Measurements from ENCODE around the gene KLHL29. TPM values are rescaled to one million over a fixed set of nuclear protein-coding genes. Genes with fewer than 3 reads are reported as not detected.

The KLHL29 gene
- total RNA-seq, 1 experiment from 2014 or later: 12.2 TPM

DNA sequence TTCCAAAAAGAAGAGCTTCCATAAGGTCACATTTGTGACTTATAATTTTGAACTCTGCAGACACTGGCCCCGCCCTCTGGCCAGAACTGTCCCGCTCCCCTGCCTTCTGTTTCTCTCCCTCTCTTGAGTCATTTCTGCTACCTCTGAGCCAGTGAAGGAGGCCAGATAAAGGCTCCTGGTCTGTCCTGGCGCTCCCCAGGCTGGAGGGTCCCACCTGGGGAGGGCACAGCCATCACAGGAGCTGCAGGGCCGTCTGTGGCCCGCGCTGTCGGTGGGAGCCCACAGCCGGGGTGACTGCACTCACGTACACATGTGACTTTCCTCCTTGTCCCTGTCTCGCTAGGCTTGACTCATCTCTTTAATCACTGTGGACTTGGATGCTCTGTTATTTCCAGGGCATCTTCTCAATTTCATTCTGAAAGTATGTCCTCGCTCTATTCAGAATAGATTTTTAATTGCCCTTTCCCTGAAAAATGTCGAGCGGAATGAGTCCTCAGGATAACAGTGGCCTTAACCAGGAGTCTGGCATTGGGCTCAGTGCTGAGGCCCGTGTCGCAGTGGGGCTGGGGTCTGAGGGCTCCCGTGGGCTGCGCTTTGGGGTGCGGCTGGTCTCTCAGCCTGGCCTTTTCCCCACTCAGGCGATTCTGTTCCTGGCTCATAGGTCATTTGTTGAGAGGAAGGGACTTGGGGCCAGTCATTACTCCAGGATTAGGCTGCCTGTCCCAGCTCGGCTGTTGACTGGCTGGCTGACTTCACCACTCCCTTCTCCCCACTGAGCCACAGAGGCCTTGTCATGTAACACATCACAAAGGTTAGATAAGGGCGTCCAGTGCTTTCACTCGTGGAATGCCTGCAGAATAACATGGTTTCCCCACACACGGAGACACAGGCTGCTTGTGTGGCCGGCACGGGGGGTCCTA is 34.5 kb downstream of the KLHL29 start:
- ChIA-PET POLR2A (ENCODE audit: low non-redundant PET) (no interaction called here), CTCF (no interaction called here)
- H3K4me3 ChIP-seq (ENCODE audit: low read depth, low read length, poor library complexity, severe bottlenecking): no peak overlapping the region
- TF ChIP-seq EZH2 (IDR thresholded peaks at IDR 0.05; ENCODE audit: borderline replicate concordance, low read depth, low read length, poor library complexity, severe bottlenecking): no peak
- TF ChIP-seq, protein P1, sequence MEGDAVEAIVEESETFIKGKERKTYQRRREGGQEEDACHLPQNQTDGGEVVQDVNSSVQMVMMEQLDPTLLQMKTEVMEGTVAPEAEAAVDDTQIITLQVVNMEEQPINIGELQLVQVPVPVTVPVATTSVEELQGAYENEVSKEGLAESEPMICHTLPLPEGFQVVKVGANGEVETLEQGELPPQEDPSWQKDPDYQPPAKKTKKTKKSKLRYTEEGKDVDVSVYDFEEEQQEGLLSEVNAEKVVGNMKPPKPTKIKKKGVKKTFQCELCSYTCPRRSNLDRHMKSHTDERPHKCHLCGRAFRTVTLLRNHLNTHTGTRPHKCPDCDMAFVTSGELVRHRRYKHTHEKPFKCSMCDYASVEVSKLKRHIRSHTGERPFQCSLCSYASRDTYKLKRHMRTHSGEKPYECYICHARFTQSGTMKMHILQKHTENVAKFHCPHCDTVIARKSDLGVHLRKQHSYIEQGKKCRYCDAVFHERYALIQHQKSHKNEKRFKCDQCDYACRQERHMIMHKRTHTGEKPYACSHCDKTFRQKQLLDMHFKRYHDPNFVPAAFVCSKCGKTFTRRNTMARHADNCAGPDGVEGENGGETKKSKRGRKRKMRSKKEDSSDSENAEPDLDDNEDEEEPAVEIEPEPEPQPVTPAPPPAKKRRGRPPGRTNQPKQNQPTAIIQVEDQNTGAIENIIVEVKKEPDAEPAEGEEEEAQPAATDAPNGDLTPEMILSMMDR (conservative IDR thresholded peaks at IDR 0.05; ENCODE audit: low read depth, low read length): no peak
- BruUV-seq (replicated peaks): no TSS peak
- intact Hi-C loops (cut with micrococcal nuclease; ENCODE audit: unreplicated experiment): no loop called here
- peaks cover 30% of the 10 kb centered on the region for H3K4me1 ChIP-seq (ENCODE audit: insufficient read depth, low read length, poor library complexity, severe bottlenecking)
- no peaks in the 10 kb centered on the region for H3K27me3 ChIP-seq (replicated peaks; ENCODE audit: insufficient read depth, low read depth, low read length, poor library complexity)
- no peak overlapping the region for H3K27ac ChIP-seq (ENCODE audit: low read depth, low read length, poor library complexity, severe bottlenecking)
- no peaks in the 10 kb centered on the region for H3K9me3 ChIP-seq (ENCODE audit: low read depth, low read length, poor library complexity, severe bottlenecking)
- no peak for DNase-seq (ENCODE audit: low spot score)
- H3K36me3 ChIP-seq (ENCODE audit: insufficient read depth, low read length, poor library complexity, severe bottlenecking): no peaks in the 10 kb centered on the region

DNA sequence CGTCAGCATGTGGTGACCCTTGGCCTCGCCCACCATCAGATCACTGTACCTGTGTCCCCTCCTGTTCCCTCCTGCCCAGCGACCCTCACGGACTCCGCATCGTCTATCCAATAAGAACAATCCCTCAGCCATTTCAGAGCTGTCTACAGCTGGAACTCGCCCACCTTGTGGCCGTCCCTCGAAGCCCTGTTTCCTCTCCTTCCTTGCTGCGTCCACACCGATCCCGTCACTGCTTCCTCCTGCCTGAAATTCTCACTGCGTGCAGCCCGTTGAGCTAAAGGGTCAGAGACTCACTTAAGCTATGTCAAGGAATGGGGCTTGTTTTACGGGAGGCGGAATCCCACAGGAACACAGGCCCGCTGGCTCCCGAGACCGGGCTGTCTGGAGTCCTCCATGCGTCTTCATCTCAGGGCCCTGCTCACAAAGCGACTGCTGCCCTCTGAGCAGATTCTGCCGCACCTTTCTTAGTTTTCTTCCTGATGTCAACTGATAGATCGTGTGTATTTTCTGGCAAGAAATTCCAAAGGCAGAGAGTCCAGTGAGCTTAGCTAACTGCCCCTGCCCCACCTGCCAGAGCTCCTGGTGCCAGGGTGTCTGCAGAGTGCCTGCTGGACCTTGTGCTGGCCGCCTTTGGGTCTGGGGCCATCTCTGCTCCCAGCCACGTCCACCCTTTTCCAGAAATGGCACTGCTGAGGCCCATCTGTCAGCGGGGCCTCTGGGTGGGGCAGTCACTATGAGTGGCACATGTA is 35.3 kb downstream of the KLHL29 start:
- H3K9me3 ChIP-seq (ENCODE audit: low read depth, low read length, poor library complexity, severe bottlenecking): no peaks in the 10 kb centered on the region
- no peak overlapping the region for H3K27ac ChIP-seq (ENCODE audit: low read depth, low read length, poor library complexity, severe bottlenecking)
- CTCF ChIA-PET: no interaction called here
- H3K4me3 ChIP-seq (ENCODE audit: low read depth, low read length, poor library complexity, severe bottlenecking): no peak overlapping the region
- H3K4me1 ChIP-seq (ENCODE audit: insufficient read depth, low read length, poor library complexity, severe bottlenecking): peaks cover 34% of the 10 kb centered on the region
- DNase-seq (ENCODE audit: low spot score): no peak
- H3K27me3 ChIP-seq (replicated peaks; ENCODE audit: insufficient read depth, low read depth, low read length, poor library complexity): no peaks in the 10 kb centered on the region
- no peak for TF ChIP-seq EZH2 (IDR thresholded peaks at IDR 0.05; ENCODE audit: borderline replicate concordance, low read depth, low read length, poor library complexity, severe bottlenecking)
- TF ChIP-seq, protein P1 (conservative IDR thresholded peaks at IDR 0.05; ENCODE audit: low read depth, low read length): no peak
- no peaks in the 10 kb centered on the region for H3K36me3 ChIP-seq (ENCODE audit: insufficient read depth, low read length, poor library complexity, severe bottlenecking)
- intact Hi-C loops (cut with micrococcal nuclease; ENCODE audit: unreplicated experiment): no loop called here
- POLR2A ChIA-PET (ENCODE audit: low non-redundant PET): no interaction called here
- no TSS peak for BruUV-seq (replicated peaks)

DNA sequence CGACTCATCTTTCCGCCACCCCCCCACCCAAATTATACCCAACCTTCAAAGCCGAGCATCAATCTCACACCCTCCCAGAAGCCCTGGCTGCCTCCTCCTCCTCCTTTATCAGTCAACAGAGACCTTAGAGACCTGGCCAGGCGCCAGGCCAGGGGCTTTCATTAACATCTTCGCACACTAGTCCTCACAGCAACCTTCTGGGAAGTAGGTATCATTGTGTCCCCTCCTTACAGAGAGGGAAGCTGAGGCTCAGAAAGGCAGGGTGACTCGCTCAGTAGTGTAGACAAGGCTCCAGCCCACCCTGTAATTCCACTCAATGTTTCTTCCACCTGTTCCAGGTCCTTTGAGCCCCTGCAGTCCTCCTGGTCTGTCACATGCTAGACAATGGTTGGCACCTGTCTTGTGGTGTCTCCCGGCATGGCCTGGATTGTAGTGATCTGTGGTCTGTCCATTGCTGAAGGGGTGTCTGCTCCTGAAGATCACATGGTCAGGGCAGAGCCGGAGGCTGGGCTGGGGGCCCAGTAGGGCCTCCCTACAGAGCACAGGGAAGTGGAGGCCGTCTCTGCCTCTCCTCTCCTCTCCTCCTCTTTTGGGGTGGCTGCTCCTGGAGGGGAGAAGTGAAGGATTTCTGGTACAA is 36.0 kb downstream of the KLHL29 start:
- no peaks in the 10 kb centered on the region for H3K36me3 ChIP-seq (ENCODE audit: insufficient read depth, low read length, poor library complexity, severe bottlenecking)
- no peaks in the 10 kb centered on the region for H3K27me3 ChIP-seq (replicated peaks; ENCODE audit: insufficient read depth, low read depth, low read length, poor library complexity)
- H3K4me3 ChIP-seq (ENCODE audit: low read depth, low read length, poor library complexity, severe bottlenecking): no peak overlapping the region
- intact Hi-C loops (cut with micrococcal nuclease; ENCODE audit: unreplicated experiment): no loop called here
- BruUV-seq (replicated peaks): no TSS peak
- H3K27ac ChIP-seq (ENCODE audit: low read depth, low read length, poor library complexity, severe bottlenecking): no peak overlapping the region
- no peak for TF ChIP-seq EZH2 (IDR thresholded peaks at IDR 0.05; ENCODE audit: borderline replicate concordance, low read depth, low read length, poor library complexity, severe bottlenecking)
- TF ChIP-seq, protein P1 (conservative IDR thresholded peaks at IDR 0.05; ENCODE audit: low read depth, low read length): no peak
- CTCF ChIA-PET: no interaction called here
- H3K9me3 ChIP-seq (ENCODE audit: low read depth, low read length, poor library complexity, severe bottlenecking): no peaks in the 10 kb centered on the region
- H3K4me1 ChIP-seq (ENCODE audit: insufficient read depth, low read length, poor library complexity, severe bottlenecking): peaks cover 34% of the 10 kb centered on the region
- POLR2A ChIA-PET (ENCODE audit: low non-redundant PET): no interaction called here
- no peak for DNase-seq (ENCODE audit: low spot score)
